K562 (cell line): ENCODE results near the gene SHOX. TPM values are rescaled to one million over a fixed set of nuclear protein-coding genes. Genes with fewer than 3 reads are reported as not detected.

Experiments used
- ATAC-seq: fragments of 200-7000 bp; cut with Tn5 transposase; 3 replicates; pipeline ENCODE4 v1.9.1; 2020; ENCODE audit warnings: moderate library complexity
- BruUV-seq: library from RNA; stranded (reverse); fragments of 400-500 nt; replicated peaks from 2 replicates; lab custom pipeline; 2021; lab: Mats Ljungman, UMichigan
- CTCF ChIA-PET: fragments of 300-600 bp; formaldehyde crosslinking; extraction: SDS; loops from one replicate; lab custom pipeline; 2021; ENCODE audit warnings: low intra/inter-chr PET ratio; lab: Yijun Ruan, JAX
- POLR2A ChIA-PET: fragments of 300-600, 350-650 bp; sonication (Branson Sonifier 250); formaldehyde crosslinking; extraction: SDS; loops from one replicate; lab custom pipeline; 2021; ENCODE audit warnings: antibody characterized with exemption, inconsistent platforms; lab: Yijun Ruan, JAX
- DNase-seq, 4 experiments: peaks; one replicate each; pipeline versions ENCODE4 v3.0.0 to v3.0.0-alpha.2; 2011 to 2018; ENCODE audit warnings: low spot score in 3 of 4, mixed read lengths in 3 of 4; ENCODE audit errors: extremely low read depth in 1 of 4
- FAIRE-seq: peaks from 2 replicates; lab custom pipeline; 2011; peaks lifted over from hg19 to GRCh38; lab: Jason Lieb, UNC
- H2AFZ ChIP-seq: 2 replicates; pipeline ENCODE4 v1.6.0; 2011; ENCODE audit warnings: low read depth, low read length, control low read depth, inconsistent platforms
- H3K27ac ChIP-seq: fragments of 200-600 bp; 3 replicates; pipeline ENCODE4 v1.8.0; 2011; ENCODE audit warnings: low read depth, mild to moderate bottlenecking, control low read depth, inconsistent platforms, low read length, moderate library complexity, mixed read lengths; ENCODE audit errors: extremely low read depth
- H3K27me3 ChIP-seq, 2 experiments: fragments of 300-600 bp in 1 of 2; 2 replicates in 1 of 2; 3 replicates in 1 of 2; pipeline versions ENCODE4 v1.6.0 to v1.8.0; 2011; ENCODE audit warnings: inconsistent platforms in 2 of 2, low read length in 2 of 2, mild to moderate bottlenecking in 1 of 2, mixed read lengths in 1 of 2, moderate library complexity in 1 of 2; ENCODE audit not compliant: control insufficient read depth in 2 of 2, insufficient read depth in 2 of 2
- H3K36me3 ChIP-seq: fragments of 300-600 bp; 3 replicates; pipeline ENCODE4 v1.8.0; 2011; ENCODE audit warnings: mild to moderate bottlenecking, low read length, inconsistent platforms; ENCODE audit not compliant: control insufficient read depth, insufficient read depth
- H3K4me1 ChIP-seq, 2 experiments: fragments of 200-600 bp in 1 of 2; replicated peaks in 1 of 2; 2 replicates in 1 of 2; 3 replicates in 1 of 2; pipeline versions ENCODE4 v1.5.1 to v1.8.0; 2011; ENCODE audit warnings: inconsistent platforms in 2 of 2, low read length in 2 of 2, mild to moderate bottlenecking in 1 of 2, mixed read lengths in 1 of 2, moderate library complexity in 1 of 2; ENCODE audit not compliant: control insufficient read depth in 2 of 2, insufficient read depth in 2 of 2
- H3K4me2 ChIP-seq: 2 replicates; pipeline ENCODE4 v1.6.1; 2011; ENCODE audit warnings: low read length, control low read depth, inconsistent platforms, mixed read lengths; ENCODE audit not compliant: insufficient read depth
- H3K4me3 ChIP-seq: fragments of 200-600 bp; sonication (generic), shearing (Covaris generic); 2 replicates; pipeline ENCODE4 v1.5.1; 2016; ENCODE audit warnings: control low read depth, inconsistent platforms
- H3K79me2 ChIP-seq: fragments of 200-600 bp; 3 replicates; pipeline ENCODE4 v1.8.0; 2011; ENCODE audit warnings: low read length, inconsistent platforms; ENCODE audit not compliant: control insufficient read depth, insufficient read depth
- H3K9ac ChIP-seq, 2 experiments: 2 replicates each; pipeline versions ENCODE4 v1.6.0 to v1.6.1; 2011; ENCODE audit warnings: low read depth in 2 of 2, low read length in 2 of 2, control low read depth in 1 of 2, inconsistent platforms in 1 of 2, mild to moderate bottlenecking in 1 of 2, mixed read lengths in 1 of 2; ENCODE audit not compliant: insufficient read depth in 1 of 2
- H3K9me1 ChIP-seq: one replicate; pipeline ENCODE4 v1.6.0; 2011; ENCODE audit warnings: inconsistent platforms, mild to moderate bottlenecking, low read length, moderate library complexity; ENCODE audit not compliant: control insufficient read depth, insufficient read depth
- H3K9me3 ChIP-seq: replicated peaks from 2 replicates; pipeline ENCODE4 v1.5.1; 2011; ENCODE audit warnings: low read depth, low read length, inconsistent platforms; ENCODE audit not compliant: control insufficient read depth, insufficient read depth
- H4K20me1 ChIP-seq: replicated peaks from 2 replicates; pipeline ENCODE4 v1.6.1; 2011; ENCODE audit warnings: low read length, inconsistent platforms, mixed read lengths; ENCODE audit not compliant: control insufficient read depth, insufficient read depth
- CEBPB ChIP-seq: fragments of 450-650 bp; IDR thresholded peaks from 2 replicates; pipeline ENCODE4 v1.6.1; 2016; ENCODE audit warnings: missing genetic modification characterization, missing compliant biosample characterization
- E2F3 ChIP-seq: fragments of 250-450 bp; sonication (Bioruptor Pico); IDR thresholded peaks from 2 replicates; pipeline ENCODE4 v1.4.0; 2020; ENCODE audit warnings: mild to moderate bottlenecking
- ETV5 ChIP-seq: sonication (generic); formaldehyde crosslinking; IDR thresholded peaks from 2 replicates; pipeline ENCODE4 v1.4.0; 2020; ENCODE audit warnings: low read depth, mild to moderate bottlenecking, missing genetic modification reagents
- FOXK1 ChIP-seq: sonication (generic); formaldehyde crosslinking; IDR thresholded peaks from 2 replicates; pipeline ENCODE4 v1.8.0; 2022; ENCODE audit warnings: missing genetic modification reagents, mild to moderate bottlenecking, borderline replicate concordance
- GABPB1 ChIP-seq: sonication (generic); formaldehyde crosslinking; IDR thresholded peaks from 2 replicates; pipeline ENCODE4 v1.8.0; 2022; ENCODE audit warnings: mild to moderate bottlenecking, missing genetic modification reagents
- HNRNPH1 ChIP-seq: fragments of 200-400 bp; formaldehyde crosslinking; optimal IDR thresholded peaks from 2 replicates; pipeline ENCODE3; 2017; ENCODE audit warnings: low read depth, mild to moderate bottlenecking, low read length, moderate library complexity
- KAT8 ChIP-seq: fragments of 450-650 bp; IDR thresholded peaks from 2 replicates; pipeline ENCODE4 v1.6.1; 2016; ENCODE audit warnings: low read depth, mild to moderate bottlenecking
- MTA3 ChIP-seq: fragments of 450-650 bp; formaldehyde crosslinking; IDR thresholded peaks from 2 replicates; pipeline ENCODE4 v1.6.1; 2017; ENCODE audit warnings: mild to moderate bottlenecking, borderline replicate concordance
- NCOA6 ChIP-seq: fragments of 450-650 bp; IDR thresholded peaks from 2 replicates; pipeline ENCODE4 v1.6.1; 2017; ENCODE audit warnings: mild to moderate bottlenecking
- NFRKB ChIP-seq: fragments of 450-650 bp; IDR thresholded peaks from 2 replicates; pipeline ENCODE4 v1.6.1; 2016; ENCODE audit warnings: low read depth
- NFYB ChIP-seq: IDR thresholded peaks from 2 replicates; pipeline ENCODE4 v1.6.1; 2011; ENCODE audit warnings: mild to moderate bottlenecking, moderate library complexity; ENCODE audit not compliant: insufficient read length; ENCODE audit errors: extremely low read depth
- NR0B1 ChIP-seq: fragments of 450-650 bp; IDR thresholded peaks from one replicate; pipeline ENCODE4 v1.6.1; 2018; ENCODE audit warnings: mild to moderate bottlenecking, moderate library complexity; ENCODE audit not compliant: partially characterized antibody
- NR3C1 ChIP-seq: sonication (generic); formaldehyde crosslinking; IDR thresholded peaks from 2 replicates; pipeline ENCODE4 v1.8.1; 2022; ENCODE audit warnings: missing genetic modification reagents
- SRSF1 ChIP-seq: fragments of 200-400 bp; formaldehyde crosslinking; IDR thresholded peaks from 2 replicates; pipeline ENCODE4 v1.6.1; 2017; ENCODE audit warnings: mild to moderate bottlenecking, low read depth, low read length, moderate library complexity
- U2AF1 ChIP-seq: fragments of 200-400 bp; formaldehyde crosslinking; optimal IDR thresholded peaks from 2 replicates; pipeline ENCODE3; 2017; ENCODE audit warnings: mild to moderate bottlenecking, low read depth, low read length, moderate library complexity
- ZNF77 ChIP-seq: fragments of 250-450 bp; sonication (Bioruptor Pico); IDR thresholded peaks from 2 replicates; pipeline ENCODE4 v1.5.0; 2020
- WGBS: fragments of 100-300 bp; shearing (Covaris generic); methylation state at CpG from one replicate; pipeline ENCODE4 v1.1.6; 2016; ENCODE audit warnings: low coverage, mixed read lengths; ENCODE audit not compliant: insufficient coverage; ENCODE audit errors: missing lambda C conversion rate; 5-methylcytosine and 5-hydroxymethylcytosine counted together
- in situ Hi-C: fragments of 300-500 bp; cut with MboI; formaldehyde crosslinking; loops from 4 replicates; pipeline ENCODE4 v1.15.0; 2018; ENCODE audit warnings: inconsistent platforms, mixed read lengths
- intact Hi-C: fragments of 100-400 bp; cut with micrococcal nuclease; formaldehyde crosslinking; loops from 2 replicates; pipeline ENCODE4 v1.14.2; 2022
- polyA plus RNA-seq, 8 experiments: library from polyadenylated mRNA; depleted of rRNA in 4 of 8; stranded (reverse) in 5 of 8; unstranded in 3 of 8; fragments of >200 nt; fragmentation: Nextera tagmentation in 2 of 8; fragmentation: Illumina TruSeq in 1 of 8; extraction: Ambion mirVana in 2 of 8; extraction: Trizol in 1 of 8; gene quantifications; 2 replicates each; pipeline versions ENCODE4 v1.2.1 to v1.2.3, GENCODE V29; 2011 to 2014; ENCODE audit warnings: inconsistent platforms in 1 of 8, missing spikeins in 1 of 8
- total RNA-seq, 7 experiments: library from RNA; depleted of rRNA in 6 of 7; stranded (reverse); fragments of >200 nt in 6 of 7; fragmentation: Illumina TruSeq in 2 of 7; extraction: Trizol in 2 of 7; gene quantifications; 2 replicates each; pipeline versions ENCODE4 v1.2.1 to v1.2.3, GENCODE V29; 2011 to 2021; ENCODE audit warnings: low replicate concordance in 1 of 7
- TF ChIP-seq, protein P1 (sequence below): sonication (generic); formaldehyde crosslinking; IDR thresholded peaks from 2 replicates; pipeline ENCODE4 v1.9.0; 2022; ENCODE audit warnings: mild to moderate bottlenecking, missing genetic modification reagents
- TF ChIP-seq, protein P2 (sequence below), 2 experiments: fragments of 450-650 bp in 1 of 2; sonication (generic) in 1 of 2; formaldehyde crosslinking in 1 of 2; IDR thresholded peaks in 1 of 2; conservative IDR thresholded peaks in 1 of 2; 2 replicates each; pipeline versions ENCODE4 v1.6.1 to v1.8.1; 2016 to 2023; ENCODE audit warnings: mild to moderate bottlenecking in 2 of 2, moderate library complexity in 2 of 2, inconsistent platforms in 1 of 2, missing genetic modification reagents in 1 of 2
- TF ChIP-seq, protein P3 (sequence below), 2 experiments: IDR thresholded peaks in 1 of 2; conservative IDR thresholded peaks in 1 of 2; 2 replicates each; pipeline ENCODE4 v1.6.1; 2016; ENCODE audit warnings: low read depth in 2 of 2, mild to moderate bottlenecking in 1 of 2, missing compliant biosample characterization in 1 of 2, missing genetic modification characterization in 1 of 2, moderate library complexity in 1 of 2

SHOX gene
- total and polyA plus RNA-seq, 9 of the 15 experiments (the other 6 are each of a cell fraction or from before 2014, with no cell fraction given), result not detected

DNA sequence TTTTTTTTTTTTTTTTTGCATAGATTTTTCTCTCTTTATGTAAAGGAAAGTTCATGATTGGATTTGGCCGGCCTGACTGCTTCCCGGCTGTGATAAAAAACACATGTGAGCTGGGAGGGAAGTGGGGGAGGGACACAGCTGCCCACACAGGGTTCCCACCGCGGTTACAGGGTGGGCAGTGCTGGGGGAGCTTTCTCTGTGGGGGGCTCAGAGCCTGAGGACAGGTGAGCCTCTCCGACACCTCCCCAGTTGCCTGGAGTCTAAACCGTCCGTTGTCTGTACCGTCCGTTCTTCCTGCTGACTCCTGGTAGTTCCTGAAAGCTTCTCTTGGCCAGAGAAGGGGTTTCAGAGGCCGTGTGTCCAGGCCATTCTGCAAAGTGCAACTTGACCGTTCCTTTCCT, 21.8 kb downstream of the SHOX start:
- no TSS peak for BruUV-seq
- Histone ChIP-seq H3K4me2 (no peak overlapping the region), H3K9me3 (no peaks in the 10 kb centered on the region), H3K4me3 (no peak overlapping the region)
- in situ Hi-C loops, result no loop called here
- no peak for ATAC-seq
- TF ChIP-seq NFRKB (no peak), GABPB1 (CRISPR knock-in tag) (no peak), CEBPB (no peak), NCOA6 (no peak), ETV5 (CRISPR knock-in tag) (no peak), NR3C1 (CRISPR knock-in tag) (no peak), NFYB (no peak), ZNF77 (no peak), U2AF1 (no peak), HNRNPH1 (no peak), MTA3 (no peak), SRSF1 (no peak), NR0B1 (no peak), FOXK1 (CRISPR knock-in tag) (no peak), E2F3 (CRISPR knock-in tag) (no peak), KAT8 (no peak)
- TF ChIP-seq, protein P1, sequence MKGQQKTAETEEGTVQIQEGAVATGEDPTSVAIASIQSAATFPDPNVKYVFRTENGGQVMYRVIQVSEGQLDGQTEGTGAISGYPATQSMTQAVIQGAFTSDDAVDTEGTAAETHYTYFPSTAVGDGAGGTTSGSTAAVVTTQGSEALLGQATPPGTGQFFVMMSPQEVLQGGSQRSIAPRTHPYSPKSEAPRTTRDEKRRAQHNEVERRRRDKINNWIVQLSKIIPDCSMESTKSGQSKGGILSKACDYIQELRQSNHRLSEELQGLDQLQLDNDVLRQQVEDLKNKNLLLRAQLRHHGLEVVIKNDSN, result no peak
- TF ChIP-seq, protein P2, sequence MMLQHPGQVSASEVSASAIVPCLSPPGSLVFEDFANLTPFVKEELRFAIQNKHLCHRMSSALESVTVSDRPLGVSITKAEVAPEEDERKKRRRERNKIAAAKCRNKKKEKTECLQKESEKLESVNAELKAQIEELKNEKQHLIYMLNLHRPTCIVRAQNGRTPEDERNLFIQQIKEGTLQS (IDR thresholded peaks at IDR 0.05), result no peak
- TF ChIP-seq, protein P2 (CRISPR knock-in tag; conservative IDR thresholded peaks at IDR 0.05), result no peak
- TF ChIP-seq, protein P3, sequence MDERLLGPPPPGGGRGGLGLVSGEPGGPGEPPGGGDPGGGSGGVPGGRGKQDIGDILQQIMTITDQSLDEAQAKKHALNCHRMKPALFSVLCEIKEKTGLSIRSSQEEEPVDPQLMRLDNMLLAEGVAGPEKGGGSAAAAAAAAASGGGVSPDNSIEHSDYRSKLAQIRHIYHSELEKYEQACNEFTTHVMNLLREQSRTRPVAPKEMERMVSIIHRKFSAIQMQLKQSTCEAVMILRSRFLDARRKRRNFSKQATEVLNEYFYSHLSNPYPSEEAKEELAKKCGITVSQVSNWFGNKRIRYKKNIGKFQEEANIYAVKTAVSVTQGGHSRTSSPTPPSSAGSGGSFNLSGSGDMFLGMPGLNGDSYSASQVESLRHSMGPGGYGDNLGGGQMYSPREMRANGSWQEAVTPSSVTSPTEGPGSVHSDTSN (CRISPR knock-in tag; IDR thresholded peaks at IDR 0.05; ENCODE audit: low read depth), result no peak
- TF ChIP-seq, protein P3 (tag; conservative IDR thresholded peaks at IDR 0.05; ENCODE audit: low read depth), result no peak
- TF ChIP-seq, all 486 proteins: peak for 0
- Histone ChIP-seq H4K20me1 (no peaks in the 10 kb centered on the region), H3K4me1 (no peaks in the 10 kb centered on the region), H3K79me2 (no peaks in the 10 kb centered on the region), H3K9me1 (no peaks in the 10 kb centered on the region), H2AFZ (no peak overlapping the region), H3K36me3 (no peaks in the 10 kb centered on the region), H3K27me3 (peaks cover 5 to 21% of the 10 kb centered on the region in 2 experiments; a peak in 3 of 5 replicates), H3K27ac (no peak overlapping the region), H3K9ac (no peak overlapping the region)
- intact Hi-C loops, result no loop called here
- DNase-seq, result no peak
- CTCF ChIA-PET, result no interaction called here
- POLR2A ChIA-PET, result no interaction called here
- WGBS, result 5% methylated on average over 11 of the region's 11 CpGs
- no peak for FAIRE-seq
